ENCODE measurements around the gene ILKAP.

GRCh38 chr2:238134393-238134785 is 69.1 kb downstream of the ILKAP start:
- TF ChIP-seq POLR2AphosphoS5 (IDR thresholded peaks at IDR 0.05; ENCODE audit: low read depth, low read length) = no peak
- TF ChIP-seq POLR2A (IDR thresholded peaks at IDR 0.05; ENCODE audit: low read depth, low read length) = no peak

Data from GM12892 (cell line).